Measurements from ENCODE around the gene MYORG. TPM values are rescaled to one million over a fixed set of nuclear protein-coding genes. Genes with fewer than 3 reads are reported as not detected.

MYORG gene
- total and polyA plus RNA-seq, 10 of the 15 experiments (the other 5 are each of a cell fraction or from before 2014, with no cell fraction given), result 0.05 to 0.36 (median 0.10) TPM; not detected in 1

- no peak for TF ChIP-seq PRDM15 (CRISPR knock-in tag; IDR thresholded peaks at IDR 0.05)
- TF ChIP-seq RAD51 (IDR thresholded peaks at IDR 0.05), result no peak
- TF ChIP-seq ATF7 (IDR thresholded peaks at IDR 0.05; ENCODE audit: low read depth), result no peak
- TF ChIP-seq E4F1 (IDR thresholded peaks at IDR 0.05; ENCODE audit: borderline replicate concordance, partially characterized antibody), result no peak
- FAIRE-seq (no peak), ATAC-seq (no peak), DNase-seq (ENCODE audit: low read depth, low spot score) (no peak)
- Histone ChIP-seq H3K36me3 (ENCODE audit: control insufficient read depth in 2 of 2, insufficient read depth in 2 of 2, low read length in 1 of 2) (no peaks in the 10 kb centered on the region), H3K79me2 (ENCODE audit: control insufficient read depth, insufficient read depth, low read length) (no peaks in the 10 kb centered on the region), H3K9me3 (replicated peaks; ENCODE audit: control insufficient read depth, insufficient read depth, low read length) (no peaks in the 10 kb centered on the region), H3K4me2 (ENCODE audit: control insufficient read depth, insufficient read depth) (no peak overlapping the region), H3K27me3 (replicated peaks in 1 of 2; ENCODE audit: control insufficient read depth in 2 of 2, insufficient read depth in 2 of 2, low read length in 1 of 2) (peaks cover 5 to 12% of the 10 kb centered on the region in 2 experiments), H3K27ac (ENCODE audit: control insufficient read depth, insufficient read depth) (no peak overlapping the region), H4K20me1 (ENCODE audit: control insufficient read depth, insufficient read depth) (no peaks in the 10 kb centered on the region), H3K4me3 (no peak overlapping the region), H3K9ac (ENCODE audit: control insufficient read depth, insufficient read depth, low read length) (no peak overlapping the region), H2AFZ (ENCODE audit: control insufficient read depth, low read depth, low read length) (no peak overlapping the region), H3K4me1 (ENCODE audit: control insufficient read depth, insufficient read depth, low read length) (peaks cover 16% of the 10 kb centered on the region)
- ChIA-PET CTCF (no interaction called here), POLR2A (no interaction called here), RAD21 (ENCODE audit: unreplicated experiment) (no interaction called here), SMC1A (ENCODE audit: uncharacterized antibody, unreplicated experiment) (no interaction called here)
- no TSS peak for BruUV-seq (replicated peaks)
- 63% methylated on average over 4 of the region's 4 CpGs for WGBS (ENCODE audit: insufficient coverage, insufficient replicate concordance, low lambda C conversion rate, missing lambda C conversion rate)
- in situ Hi-C loops (cut with MboI) (no loop called here), intact Hi-C loops (cut with micrococcal nuclease; ENCODE audit: unreplicated experiment) (no loop called here)
These were observed 7.2 kb upstream of the MYORG start for GRCh38 chr9:34383904-34384303.

Data from GM12878 (cell line).